H1 (cell line): ENCODE data around the gene TNFRSF8. TPM values are rescaled to one million over a fixed set of nuclear protein-coding genes. Genes with fewer than 3 reads are reported as not detected.

ENCODE experiments used
- CTCF ChIA-PET: fragments of 300-600 bp; sonication (Branson Sonifier 250); formaldehyde crosslinking; loops from one replicate; lab custom pipeline; 2021; ENCODE audit not compliant: partially characterized antibody; lab: Charles Lee
- POLR2A ChIA-PET: fragments of 300-600 bp; sonication (Branson Sonifier 250); formaldehyde crosslinking; loops from one replicate; lab custom pipeline; 2021; ENCODE audit warnings: inconsistent platforms; ENCODE audit not compliant: partially characterized antibody; lab: Charles Lee
- DNase-seq, 2 experiments: peaks; one replicate each; pipeline versions ENCODE4 v3.0.0 to v3.0.0-alpha.2; 2010 to 2022; ENCODE audit warnings: low spot score in 2 of 2, low read depth in 1 of 2, mixed read lengths in 1 of 2
- FAIRE-seq: peaks from 2 replicates; lab custom pipeline; 2011; peaks lifted over from hg19 to GRCh38; lab: Jason Lieb, UNC
- H2AFZ ChIP-seq: 2 replicates; pipeline ENCODE4 v1.8.1; 2012; ENCODE audit warnings: low read length, inconsistent platforms
- H2AK5ac ChIP-seq: 2 replicates; pipeline ENCODE4 v1.6.1; 2013; ENCODE audit warnings: low read depth, low read length
- H2BK120ac ChIP-seq: replicated peaks from 2 replicates; pipeline ENCODE3; 2013; ENCODE audit warnings: low read depth, low read length, inconsistent platforms
- H2BK12ac ChIP-seq: 2 replicates; pipeline ENCODE4 v1.6.1; 2013; ENCODE audit warnings: low read depth, low read length
- H2BK15ac ChIP-seq: 2 replicates; pipeline ENCODE4 v1.6.1; 2013; ENCODE audit warnings: low read length
- H2BK20ac ChIP-seq: 2 replicates; pipeline ENCODE4 v1.6.1; 2013; ENCODE audit warnings: low read length
- H2BK5ac ChIP-seq: 2 replicates; pipeline ENCODE4 v1.6.1; 2013; ENCODE audit warnings: low read depth, low read length
- H3K14ac ChIP-seq: 2 replicates; pipeline ENCODE4 v1.6.1; 2013; ENCODE audit warnings: inconsistent platforms; ENCODE audit not compliant: insufficient read length
- H3K18ac ChIP-seq: 2 replicates; pipeline ENCODE4 v1.6.1; 2013; ENCODE audit warnings: low read length; ENCODE audit errors: extremely low read depth
- H3K23ac ChIP-seq: 2 replicates; pipeline ENCODE4 v1.6.1; 2013; ENCODE audit warnings: inconsistent platforms; ENCODE audit not compliant: insufficient read length
- H3K23me2 ChIP-seq: 2 replicates; pipeline ENCODE4 v1.6.1; 2013; ENCODE audit warnings: low read depth, low read length
- H3K27ac ChIP-seq: 2 replicates; pipeline ENCODE4 v1.6.1; 2011; ENCODE audit warnings: low read depth, low read length, inconsistent platforms
- H3K27me3 ChIP-seq, 4 experiments: replicated peaks in 1 of 4; 1 replicate in 1 of 4; 2 replicates in 3 of 4; pipeline versions ENCODE4 v1.6.1 to v1.8.1; 2011 to 2013; ENCODE audit warnings: low read length in 3 of 4, mild to moderate bottlenecking in 3 of 4, inconsistent platforms in 2 of 4, mixed read lengths in 2 of 4, moderate library complexity in 1 of 4; ENCODE audit not compliant: control insufficient read depth in 3 of 4, insufficient read depth in 3 of 4; ENCODE audit errors: extremely low read depth in 1 of 4
- H3K36me3 ChIP-seq, 4 experiments: 2 replicates each; pipeline versions ENCODE4 v1.6.1 to v1.8.1; 2011 to 2013; ENCODE audit warnings: mild to moderate bottlenecking in 4 of 4, low read length in 3 of 4, moderate library complexity in 2 of 4, control low read depth in 1 of 4, inconsistent platforms in 1 of 4; ENCODE audit not compliant: insufficient read depth in 4 of 4, control insufficient read depth in 2 of 4
- H3K4ac ChIP-seq: replicated peaks from 2 replicates; pipeline ENCODE3; 2013; ENCODE audit warnings: low read length, low read depth, mixed read lengths, inconsistent platforms; ENCODE audit not compliant: insufficient read length
- H3K4me1 ChIP-seq, 4 experiments: replicated peaks in 1 of 4; 1 replicate in 1 of 4; 2 replicates in 3 of 4; pipeline versions ENCODE4 v1.6.1 to v1.8.1; 2011 to 2013; ENCODE audit warnings: low read length in 3 of 4, inconsistent platforms in 2 of 4, mixed read lengths in 1 of 4; ENCODE audit not compliant: insufficient read depth in 4 of 4, control insufficient read depth in 3 of 4
- H3K4me2 ChIP-seq, 2 experiments: 2 replicates each; pipeline versions ENCODE4 v1.6.1 to v1.8.1; 2011 to 2013; ENCODE audit warnings: low read depth in 2 of 2, low read length in 2 of 2, control low read depth in 1 of 2, inconsistent platforms in 1 of 2, mild to moderate bottlenecking in 1 of 2; ENCODE audit not compliant: insufficient read depth in 1 of 2
- H3K4me3 ChIP-seq, 4 experiments: fragments of 200-600, 300-600 bp in 1 of 4; sonication (generic), shearing (Covaris generic), sonication (Bioruptor Twin) in 1 of 4; 2 replicates each; pipeline versions ENCODE4 v1.5.1 to v1.8.1; 2011 to 2016; ENCODE audit warnings: low read length in 4 of 4, low read depth in 3 of 4, control low read depth in 2 of 4, inconsistent platforms in 2 of 4, mild to moderate bottlenecking in 2 of 4, mixed read lengths in 1 of 4, moderate library complexity in 1 of 4; ENCODE audit not compliant: insufficient read depth in 2 of 4; ENCODE audit errors: extremely low read depth in 1 of 4
- H3K56ac ChIP-seq: replicated peaks from 2 replicates; pipeline ENCODE3; 2013; ENCODE audit warnings: low read depth, mild to moderate bottlenecking, mixed read lengths, low read length, inconsistent platforms; ENCODE audit not compliant: insufficient read length
- H3K79me1 ChIP-seq: 2 replicates; pipeline ENCODE4 v1.6.1; 2013; ENCODE audit warnings: low read depth, low read length, control low read depth
- H3K79me2 ChIP-seq, 2 experiments: 2 replicates each; pipeline versions ENCODE4 v1.6.1 to v1.8.1; 2012 to 2013; ENCODE audit warnings: low read length in 2 of 2, mild to moderate bottlenecking in 2 of 2, inconsistent platforms in 1 of 2; ENCODE audit not compliant: insufficient read depth in 2 of 2, control insufficient read depth in 1 of 2
- H3K9ac ChIP-seq, 4 experiments: replicated peaks in 1 of 4; 1 replicate in 1 of 4; 2 replicates in 3 of 4; pipeline versions ENCODE4 v1.6.1 to v1.8.1; 2011 to 2013; ENCODE audit warnings: low read depth in 3 of 4, low read length in 3 of 4, control low read depth in 2 of 4, mild to moderate bottlenecking in 2 of 4, moderate library complexity in 2 of 4, inconsistent platforms in 1 of 4; ENCODE audit errors: extremely low read depth in 1 of 4
- H3K9me3 ChIP-seq, 2 experiments: 2 replicates each; pipeline versions ENCODE4 v1.6.1 to v1.8.1; 2012 to 2013; ENCODE audit warnings: mild to moderate bottlenecking in 2 of 2, moderate library complexity in 2 of 2, control low read depth in 1 of 2, inconsistent platforms in 1 of 2, low read depth in 1 of 2, low read length in 1 of 2, mixed read lengths in 1 of 2; ENCODE audit not compliant: insufficient read depth in 2 of 2
- H4K20me1 ChIP-seq, 2 experiments: replicated peaks in 1 of 2; 2 replicates each; pipeline versions ENCODE3 to v1.8.1; 2011 to 2013; ENCODE audit warnings: inconsistent platforms in 2 of 2, low read length in 2 of 2, mild to moderate bottlenecking in 1 of 2; ENCODE audit not compliant: insufficient read depth in 2 of 2, control insufficient read depth in 1 of 2
- H4K5ac ChIP-seq: 2 replicates; pipeline ENCODE4 v1.6.1; 2013; ENCODE audit warnings: low read length, low read depth, mixed read lengths, inconsistent platforms; ENCODE audit not compliant: insufficient read length
- H4K8ac ChIP-seq: 2 replicates; pipeline ENCODE4 v1.8.0; 2013; ENCODE audit warnings: mild to moderate bottlenecking, moderate library complexity, low read length, inconsistent platforms; ENCODE audit not compliant: insufficient read depth; ENCODE audit errors: extremely low read depth
- H4K91ac ChIP-seq: replicated peaks from 2 replicates; pipeline ENCODE3; 2013; ENCODE audit warnings: low read length, mixed read lengths, inconsistent platforms; ENCODE audit not compliant: insufficient read length
- ATF3 ChIP-seq: IDR thresholded peaks from 2 replicates; pipeline ENCODE4 v1.6.1; 2011; ENCODE audit warnings: low read depth, mild to moderate bottlenecking, low read length; ENCODE audit not compliant: insufficient read depth
- BRCA1 ChIP-seq: IDR thresholded peaks from 2 replicates; pipeline ENCODE4 v1.6.1; 2012; ENCODE audit warnings: low read depth, low read length, improper control_type of control experiment
- GTF2F1 ChIP-seq: IDR thresholded peaks from 2 replicates; pipeline ENCODE4 v1.6.1; 2012; ENCODE audit warnings: low read depth, low read length, improper control_type of control experiment, borderline replicate concordance
- JUND ChIP-seq: IDR thresholded peaks from 2 replicates; pipeline ENCODE4 v1.6.1; 2011; ENCODE audit warnings: mild to moderate bottlenecking, improper control_type of control experiment, low read length
- SUZ12 ChIP-seq: fragments of 200-600 bp; sonication (generic); IDR thresholded peaks from 2 replicates; pipeline ENCODE4 v1.6.1; 2012; ENCODE audit warnings: mild to moderate bottlenecking, inconsistent platforms, low read length, moderate library complexity, mixed read lengths
- ZNF274 ChIP-seq: IDR thresholded peaks from 2 replicates; pipeline ENCODE4 v1.7.0; 2012; ENCODE audit warnings: low read length, borderline replicate concordance; ENCODE audit errors: extremely low read depth
- WGBS, 2 experiments: shearing (Covaris generic) in 1 of 2; methylation state at CpG; one replicate each; pipeline versions ENCODE4 v1.1.6 to v1.1.7; 2013 to 2015; ENCODE audit warnings: low lambda C conversion rate in 2 of 2, mixed read lengths in 2 of 2, inconsistent platforms in 1 of 2, low coverage in 1 of 2, missing lambda C conversion rate in 1 of 2; ENCODE audit not compliant: insufficient replicate concordance in 2 of 2, insufficient coverage in 1 of 2, insufficient read length in 1 of 2; ENCODE audit errors: extremely low coverage in 1 of 2, missing lambda C conversion rate in 1 of 2; 5-methylcytosine and 5-hydroxymethylcytosine counted together
- polyA plus RNA-seq, 7 experiments: library from polyadenylated mRNA; depleted of rRNA in 3 of 7; stranded (reverse) in 5 of 7; unstranded in 2 of 7; fragments of >200 nt in 5 of 7; fragments of 200-250 nt in 2 of 7; gene quantifications; 1 replicate in 5 of 7; 2 replicates in 1 of 7; 4 replicates in 1 of 7; pipeline versions ENCODE4 v1.2.1 to v1.2.3, GENCODE V29; 2011 to 2013; ENCODE audit warnings: missing spikeins in 2 of 7, mixed read lengths in 2 of 7
- total RNA-seq: library from RNA; stranded (reverse); fragmentation: NEBNext Ultra II Directional; extraction: Animal tissue kit (Norgen Biotek cat#: 25700); gene quantifications from 2 replicates; pipeline ENCODE4 v1.2.1, GENCODE V29; 2021

The TNFRSF8 gene
- total and polyA plus RNA-seq, 2 of the 8 experiments (the other 6 are each of a cell fraction or from before 2014, with no cell fraction given): 23.2 to 32.7 TPM

- Histone ChIP-seq H4K91ac (no peak overlapping the region), H3K18ac (no peak overlapping the region), H3K14ac (no peak overlapping the region), H3K4me3 (no peak overlapping the region), H4K20me1 (peaks cover 1 to 4% of the 10 kb centered on the region in 2 experiments), H2AFZ (no peak overlapping the region), H3K27ac (no peak overlapping the region), H3K23ac (no peak overlapping the region), H2BK120ac (no peak overlapping the region), H4K8ac (no peak overlapping the region), H3K27me3 (no peaks in the 10 kb centered on the region), H3K36me3 (peaks cover 4 to 10% (median 7%) of the 10 kb centered on the region in 4 experiments; a peak in 6 of 8 replicates), H3K56ac (no peak overlapping the region), H2BK15ac (no peak overlapping the region), H2BK20ac (no peak overlapping the region), H3K4me2 (no peak overlapping the region), H2BK5ac (no peak overlapping the region), H3K9me3 (no peaks in the 10 kb centered on the region), H3K79me1 (no peaks in the 10 kb centered on the region), H3K4ac (no peak overlapping the region), H2AK5ac (no peak overlapping the region), H3K23me2 (no peaks in the 10 kb centered on the region; the same call in 1 of the 2 replicates), H2BK12ac (no peak overlapping the region), H3K9ac (no peak overlapping the region), H3K4me1 (no peaks in the 10 kb centered on the region), H3K79me2 (no peaks in the 10 kb centered on the region), H4K5ac (no peak overlapping the region)
- DNase-seq (no peak), FAIRE-seq (no peak)
- ChIA-PET CTCF (interaction anchor here (1.0 to 3.6 kb wide), 16 partner anchors 12 to 171 kb away, joined by 3 to 30 read pairs (median 7); no protein-coding TSS in a partner anchor), POLR2A (no interaction called here)
- 94% methylated on average over 5 of the region's 5 CpGs; no CpG with 5 or more reads in 1 of the 2 experiments for whole genome bisulfite sequencing, 2 experiments
- TF ChIP-seq ZNF274: no peak
- no peak for TF ChIP-seq ATF3
- TF ChIP-seq JUND: no peak
- TF ChIP-seq SUZ12: no peak
- no peak for TF ChIP-seq BRCA1
- no peak for TF ChIP-seq GTF2F1
Measured at GRCh38 chr1:12106153-12106552, 43.0 kb downstream of the TNFRSF8 start.
